Stimulated activated CD4-positive, alpha-beta T cell treated with anti-CD3 and anti-CD28 coated beads, TNF-alpha, amount 100 ng/mL, for 24 hours (primary cell): Measurements from ENCODE around the gene AFP.
"Not testable (repeated sequence)": the region's sequence is repeated elsewhere in the genome, so short reads cannot be mapped to it uniquely, and the experiment has no call there.

ENCODE experiments used
- DNase-seq, 3 experiments: peaks; one replicate each; pipeline ENCODE4 v3.0.0-alpha.2; 2020; ENCODE audit warnings: low read depth in 3 of 3

Gene AFP

DNA sequence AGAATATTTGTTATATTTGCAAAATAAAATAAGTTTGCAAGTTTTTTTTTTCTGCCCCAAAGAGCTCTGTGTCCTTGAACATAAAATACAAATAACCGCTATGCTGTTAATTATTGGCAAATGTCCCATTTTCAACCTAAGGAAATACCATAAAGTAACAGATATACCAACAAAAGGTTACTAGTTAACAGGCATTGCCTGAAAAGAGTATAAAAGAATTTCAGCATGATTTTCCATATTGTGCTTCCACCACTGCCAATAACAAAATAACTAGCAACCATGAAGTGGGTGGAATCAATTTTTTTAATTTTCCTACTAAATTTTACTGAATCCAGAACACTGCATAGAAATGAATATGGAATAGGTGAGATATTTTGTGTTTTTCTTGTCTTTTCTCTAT, at the start of gene AFP:
Gene AFP (plus strand): TSS at position 238 of the 400 bp plus-strand sequence. CDS start 42 bp downstream, at position 280.
- no peak for DNase-seq

DNA sequence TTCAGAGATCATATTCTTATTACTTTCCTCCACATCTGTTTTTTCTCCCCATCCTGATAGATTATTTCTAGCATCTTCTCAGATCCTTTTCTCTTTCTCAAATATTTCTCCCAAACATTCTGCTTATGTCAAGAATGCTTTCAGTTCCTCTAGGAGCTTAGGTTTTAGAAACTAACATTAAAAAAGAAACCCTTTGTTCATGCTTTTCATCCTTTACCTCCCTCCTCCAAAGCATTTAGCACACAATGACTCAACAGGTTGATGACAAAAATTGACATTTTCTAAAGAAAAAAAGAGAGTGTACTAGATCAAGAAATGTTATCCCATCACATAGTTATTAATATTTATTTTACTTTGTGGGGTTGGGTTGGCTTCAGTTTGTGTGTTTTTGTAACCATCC, 48.5 kb upstream of the AFP start:
- no peak for DNase-seq

- DNase-seq, result no peak
Measured at GRCh38 chr4:73388887-73389286, 47.1 kb upstream of the AFP start.

DNA sequence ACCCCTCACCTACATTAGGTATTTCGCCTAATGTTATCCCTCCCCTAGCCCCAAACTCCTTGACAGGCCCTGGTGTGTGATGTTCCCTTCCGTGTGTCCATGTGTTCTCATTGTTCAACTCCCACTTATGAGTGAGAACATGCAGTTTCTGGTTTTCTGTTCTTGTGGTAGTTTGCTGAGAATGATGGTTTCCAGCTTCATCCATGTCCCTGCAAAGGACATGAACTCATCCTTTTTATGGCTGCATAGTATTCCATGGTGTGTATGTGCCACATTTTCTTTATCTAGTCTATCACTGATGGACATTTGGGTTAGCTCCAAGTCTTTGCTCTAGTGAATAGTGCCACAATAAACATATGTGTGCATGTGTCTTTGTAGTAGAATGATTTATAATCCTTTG, 46.4 kb upstream of the AFP start:
- not testable (repeated sequence) for DNase-seq

DNA sequence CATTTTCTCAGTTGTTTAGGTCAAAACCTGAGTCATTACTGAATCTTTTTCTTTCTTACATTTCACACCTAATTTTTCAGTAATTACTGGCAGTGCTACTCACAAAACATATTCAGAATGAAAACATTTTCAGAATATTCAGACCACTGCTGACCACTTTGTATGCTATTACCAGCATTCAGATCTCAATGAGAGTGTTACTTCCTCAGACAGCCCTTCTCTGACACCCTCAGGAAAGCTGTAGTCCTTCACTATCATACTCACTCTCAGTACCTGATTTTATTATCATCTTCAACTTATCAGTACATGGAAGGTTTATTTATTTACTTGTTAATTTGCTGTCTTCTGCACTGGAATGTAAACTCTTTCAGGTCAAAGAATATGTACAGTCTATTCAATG, 44.2 kb upstream of the AFP start:
- no peak for DNase-seq

- no peak for DNase-seq
Measured at GRCh38 chr4:73392936-73393335, 43.1 kb upstream of the AFP start.

GRCh38 chr4:73396304-73396703, 39.7 kb upstream of the AFP start:
- DNase-seq, result no peak

GRCh38 chr4:73396993-73397972, 38.7 kb upstream of the AFP start:
- no peak for DNase-seq

DNA sequence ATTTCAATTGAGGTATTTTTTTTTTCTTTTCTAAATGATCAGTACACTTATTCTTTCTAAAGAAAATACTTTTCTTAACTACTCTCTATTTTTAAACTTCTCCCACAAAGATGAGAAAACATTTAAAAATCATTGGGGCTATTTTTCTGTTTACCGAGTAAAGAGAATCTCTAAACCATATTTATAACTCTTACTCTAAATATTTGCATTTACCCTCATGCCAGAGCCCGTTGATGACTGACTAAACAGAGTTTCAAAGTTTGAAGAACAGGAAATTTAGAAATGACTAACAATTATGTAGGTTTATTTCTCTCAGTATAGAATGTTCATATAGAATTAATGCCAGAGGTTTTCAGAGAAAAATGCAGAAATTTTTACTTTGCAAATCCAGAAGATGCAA, 34.6 kb upstream of the AFP start:
- DNase-seq, result no peak

GRCh38 chr4:73404042-73404441, 32.0 kb upstream of the AFP start, which contains the start of gene ALB:
Gene ALB, plus strand, starts transcription at chr4:73404287. Its CDS starts 41 bp downstream, at chr4:73404328.
- DNase-seq, result no peak

- DNase-seq, result no peak
Measured at GRCh38 chr4:73404457-73404856, 31.6 kb upstream of the AFP start.

DNA sequence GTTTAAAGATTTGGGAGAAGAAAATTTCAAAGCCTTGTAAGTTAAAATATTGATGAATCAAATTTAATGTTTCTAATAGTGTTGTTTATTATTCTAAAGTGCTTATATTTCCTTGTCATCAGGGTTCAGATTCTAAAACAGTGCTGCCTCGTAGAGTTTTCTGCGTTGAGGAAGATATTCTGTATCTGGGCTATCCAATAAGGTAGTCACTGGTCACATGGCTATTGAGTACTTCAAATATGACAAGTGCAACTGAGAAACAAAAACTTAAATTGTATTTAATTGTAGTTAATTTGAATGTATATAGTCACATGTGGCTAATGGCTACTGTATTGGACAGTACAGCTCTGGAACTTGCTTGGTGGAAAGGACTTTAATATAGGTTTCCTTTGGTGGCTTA, 30.9 kb upstream of the AFP start:
- DNase-seq, result no peak

DNA sequence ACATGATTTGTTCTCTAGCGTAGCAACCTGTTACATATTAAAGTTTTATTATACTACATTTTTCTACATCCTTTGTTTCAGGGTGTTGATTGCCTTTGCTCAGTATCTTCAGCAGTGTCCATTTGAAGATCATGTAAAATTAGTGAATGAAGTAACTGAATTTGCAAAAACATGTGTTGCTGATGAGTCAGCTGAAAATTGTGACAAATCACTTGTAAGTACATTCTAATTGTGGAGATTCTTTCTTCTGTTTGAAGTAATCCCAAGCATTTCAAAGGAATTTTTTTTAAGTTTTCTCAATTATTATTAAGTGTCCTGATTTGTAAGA, 29.5 kb upstream of the AFP start:
- no peak for DNase-seq

GRCh38 chr4:73407227-73407673, 28.8 kb upstream of the AFP start:
- no peak for DNase-seq

GRCh38 chr4:73408181-73408867, 27.7 kb upstream of the AFP start:
- DNase-seq, result no peak

DNA sequence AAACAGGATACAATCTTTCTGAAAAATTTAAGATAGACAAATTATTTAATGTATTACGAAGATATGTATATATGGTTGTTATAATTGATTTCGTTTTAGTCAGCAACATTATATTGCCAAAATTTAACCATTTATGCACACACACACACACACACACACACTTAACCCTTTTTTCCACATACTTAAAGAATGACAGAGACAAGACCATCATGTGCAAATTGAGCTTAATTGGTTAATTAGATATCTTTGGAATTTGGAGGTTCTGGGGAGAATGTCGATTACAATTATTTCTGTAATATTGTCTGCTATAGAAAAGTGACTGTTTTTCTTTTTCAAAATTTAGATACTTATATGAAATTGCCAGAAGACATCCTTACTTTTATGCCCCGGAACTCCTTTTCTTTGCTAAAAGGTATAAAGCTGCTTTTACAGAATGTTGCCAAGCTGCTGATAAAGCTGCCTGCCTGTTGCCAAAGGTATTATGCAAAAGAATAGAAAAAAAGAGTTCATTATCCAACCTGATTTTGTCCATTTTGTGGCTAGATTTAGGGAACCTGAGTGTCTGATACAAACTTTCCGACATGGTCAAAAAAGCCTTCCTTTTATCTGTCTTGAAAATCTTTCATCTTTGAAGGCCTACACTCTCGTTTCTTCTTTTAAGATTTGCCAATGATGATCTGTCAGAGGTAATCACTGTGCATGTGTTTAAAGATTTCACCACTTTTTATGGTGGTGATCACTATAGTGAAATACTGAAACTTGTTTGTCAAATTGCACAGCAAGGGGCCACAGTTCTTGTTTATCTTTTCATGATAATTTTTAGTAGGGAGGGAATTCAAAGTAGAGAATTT, 26.8 kb upstream of the AFP start:
- DNase-seq, result no peak

DNA sequence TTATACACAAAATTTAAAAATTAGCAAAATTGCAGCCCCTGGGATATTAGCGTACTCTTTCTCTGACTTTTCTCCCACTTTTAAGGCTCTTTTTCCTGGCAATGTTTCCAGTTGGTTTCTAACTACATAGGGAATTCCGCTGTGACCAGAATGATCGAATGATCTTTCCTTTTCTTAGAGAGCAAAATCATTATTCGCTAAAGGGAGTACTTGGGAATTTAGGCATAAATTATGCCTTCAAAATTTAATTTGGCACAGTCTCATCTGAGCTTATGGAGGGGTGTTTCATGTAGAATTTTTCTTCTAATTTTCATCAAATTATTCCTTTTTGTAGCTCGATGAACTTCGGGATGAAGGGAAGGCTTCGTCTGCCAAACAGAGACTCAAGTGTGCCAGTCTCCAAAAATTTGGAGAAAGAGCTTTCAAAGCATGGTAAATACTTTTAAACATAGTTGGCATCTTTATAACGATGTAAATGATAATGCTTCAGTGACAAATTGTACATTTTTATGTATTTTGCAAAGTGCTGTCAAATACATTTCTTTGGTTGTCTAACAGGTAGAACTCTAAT, 26.0 kb upstream of the AFP start:
- DNase-seq, result no peak

- DNase-seq, result no peak
Measured at GRCh38 chr4:73410916-73411730, 24.9 kb upstream of the AFP start.

DNA sequence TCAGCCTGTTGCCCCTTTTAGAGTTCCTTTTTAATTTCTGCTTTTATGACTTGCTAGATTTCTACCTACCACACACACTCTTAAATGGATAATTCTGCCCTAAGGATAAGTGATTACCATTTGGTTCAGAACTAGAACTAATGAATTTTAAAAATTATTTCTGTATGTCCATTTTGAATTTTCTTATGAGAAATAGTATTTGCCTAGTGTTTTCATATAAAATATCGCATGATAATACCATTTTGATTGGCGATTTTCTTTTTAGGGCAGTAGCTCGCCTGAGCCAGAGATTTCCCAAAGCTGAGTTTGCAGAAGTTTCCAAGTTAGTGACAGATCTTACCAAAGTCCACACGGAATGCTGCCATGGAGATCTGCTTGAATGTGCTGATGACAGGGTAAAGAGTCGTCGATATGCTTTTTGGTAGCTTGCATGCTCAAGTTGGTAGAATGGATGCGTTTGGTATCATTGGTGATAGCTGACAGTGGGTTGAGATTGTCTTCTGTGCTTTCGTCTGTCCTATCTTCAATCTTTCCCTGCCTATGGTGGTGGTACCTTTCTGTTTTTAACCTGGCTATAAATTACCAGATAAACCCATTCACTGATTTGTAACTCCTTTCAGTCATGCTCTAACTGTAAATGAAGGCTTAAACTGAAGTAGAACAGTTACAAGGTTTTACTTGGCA, 24.1 kb upstream of the AFP start:
- no peak for DNase-seq

DNA sequence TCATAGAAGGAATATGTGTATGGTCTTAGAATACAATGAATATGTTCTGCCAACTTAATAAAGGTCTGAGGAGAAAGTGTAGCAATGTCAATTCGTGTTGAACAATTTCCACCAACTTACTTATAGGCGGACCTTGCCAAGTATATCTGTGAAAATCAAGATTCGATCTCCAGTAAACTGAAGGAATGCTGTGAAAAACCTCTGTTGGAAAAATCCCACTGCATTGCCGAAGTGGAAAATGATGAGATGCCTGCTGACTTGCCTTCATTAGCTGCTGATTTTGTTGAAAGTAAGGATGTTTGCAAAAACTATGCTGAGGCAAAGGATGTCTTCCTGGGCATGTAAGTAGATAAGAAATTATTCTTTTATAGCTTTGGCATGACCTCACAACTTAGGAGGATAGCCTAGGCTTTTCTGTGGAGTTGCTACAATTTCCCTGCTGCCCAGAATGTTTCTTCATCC, 22.7 kb upstream of the AFP start:
- DNase-seq, result no peak
